OCI-LY7 (cell line): Measurements from ENCODE around the gene SLC22A6. TPM values are rescaled to one million over a fixed set of nuclear protein-coding genes. Genes with fewer than 3 reads are reported as not detected.

ENCODE experiments used
- BruUV-seq: library from RNA; stranded (reverse); fragments of 400-500 nt; replicated peaks from 2 replicates; lab custom pipeline; 2021; lab: Mats Ljungman, UMichigan
- CTCF ChIA-PET: fragments of 300-600 bp; sonication (Branson Sonifier 250); formaldehyde crosslinking; loops from one replicate; lab custom pipeline; 2022; ENCODE audit warnings: antibody characterized with exemption; ENCODE audit not compliant: unreplicated experiment; lab: Charles Lee
- POLR2A ChIA-PET: fragments of 300-600 bp; sonication (Branson Sonifier 250); formaldehyde crosslinking; loops from one replicate; lab custom pipeline; 2022; ENCODE audit warnings: antibody characterized with exemption; lab: Charles Lee
- DNase-seq: peaks from one replicate; pipeline ENCODE4 v3.0.0-alpha.2; 2015; ENCODE audit warnings: low spot score
- H2AFZ ChIP-seq: fragments of 200-600 bp; sonication (generic), shearing (Covaris generic); 2 replicates; pipeline ENCODE4 v1.6.1; 2014; ENCODE audit warnings: mild to moderate bottlenecking, antibody characterized with exemption, low read length, moderate library complexity
- H3K27ac ChIP-seq: fragments of 200-600 bp; sonication (generic); 2 replicates; pipeline ENCODE4 v1.5.1; 2014; ENCODE audit warnings: mixed run types, low read depth, mild to moderate bottlenecking, moderate library complexity, low read length, inconsistent platforms; ENCODE audit not compliant: poor library complexity, severe bottlenecking
- H3K36me3 ChIP-seq: fragments of 200-600 bp; sonication (generic); 2 replicates; pipeline ENCODE4 v1.6.1; 2014; ENCODE audit warnings: mild to moderate bottlenecking, antibody characterized with exemption, low read length, moderate library complexity, mixed read lengths; ENCODE audit not compliant: insufficient read depth
- H3K4me1 ChIP-seq: fragments of 200-600 bp; sonication (generic); 2 replicates; pipeline ENCODE4 v1.5.1; 2014; ENCODE audit warnings: mild to moderate bottlenecking, low read length; ENCODE audit not compliant: insufficient read depth, poor library complexity, severe bottlenecking
- H3K4me2 ChIP-seq: fragments of 200-600 bp; sonication (generic); 2 replicates; pipeline ENCODE4 v1.6.1; 2014; ENCODE audit warnings: mild to moderate bottlenecking, low read length
- H3K4me3 ChIP-seq: fragments of 200-600 bp; sonication (generic); 2 replicates; pipeline ENCODE4 v1.5.1; 2014; ENCODE audit warnings: mild to moderate bottlenecking, low read depth, low read length; ENCODE audit not compliant: poor library complexity, severe bottlenecking
- H3K79me2 ChIP-seq: fragments of 200-600 bp; sonication (generic); 2 replicates; pipeline ENCODE4 v1.6.1; 2016; ENCODE audit warnings: low read depth, mild to moderate bottlenecking, low read length, moderate library complexity, mixed read lengths; ENCODE audit not compliant: insufficient read depth
- H3K9me2 ChIP-seq: fragments of 200-600 bp; sonication (generic); 2 replicates; pipeline ENCODE4 v1.6.1; 2016; ENCODE audit warnings: mild to moderate bottlenecking, low read length, mixed read lengths; ENCODE audit not compliant: insufficient read depth
- H3K9me3 ChIP-seq: fragments of 200-600 bp; sonication (generic); 2 replicates; pipeline ENCODE4 v1.6.1; 2014; ENCODE audit warnings: mild to moderate bottlenecking, mixed run types, low read length, mixed read lengths
- H4K20me1 ChIP-seq: fragments of 200-600 bp; sonication (generic); 2 replicates; pipeline ENCODE4 v1.6.1; 2014; ENCODE audit warnings: mild to moderate bottlenecking, antibody characterized with exemption, low read length, moderate library complexity, mixed read lengths; ENCODE audit not compliant: insufficient read depth
- CTCF ChIP-seq: fragments of 200-600 bp; sonication (generic); conservative IDR thresholded peaks from 2 replicates; pipeline ENCODE4 v1.5.1; 2014; ENCODE audit warnings: mild to moderate bottlenecking, antibody characterized with exemption, low read length, moderate library complexity, mixed read lengths
- EZH2phosphoT487 ChIP-seq: fragments of 200-600 bp; sonication (generic); IDR thresholded peaks from 2 replicates; pipeline ENCODE4 v1.6.1; 2018; ENCODE audit warnings: low read depth, borderline replicate concordance, mild to moderate bottlenecking, mixed run types, antibody characterized with exemption, low read length, moderate library complexity, mixed read lengths
- intact Hi-C: fragments of 100-400 bp; cut with micrococcal nuclease; formaldehyde crosslinking; loops from one replicate; pipeline ENCODE4 v1.10.0; 2022; ENCODE audit not compliant: unreplicated experiment
- total RNA-seq, 2 experiments: library from RNA; depleted of rRNA in 1 of 2; stranded (reverse); fragments of >200 nt in 1 of 2; shearing (Covaris generic) in 1 of 2; gene quantifications; 2 replicates each; pipeline ENCODE4 v1.2.3, GENCODE V29; 2014 to 2022

Gene SLC22A6
- total RNA-seq, 2 experiments from 2014 or later = not detected

- no peaks in the 10 kb centered on the region for H4K20me1 ChIP-seq
- no peak overlapping the region for H3K4me3 ChIP-seq
- H3K36me3 ChIP-seq = no peaks in the 10 kb centered on the region
- ChIA-PET POLR2A (no interaction called here), CTCF (no interaction called here)
- no peak for DNase-seq
- no peak overlapping the region for H3K27ac ChIP-seq
- TF ChIP-seq CTCF = no peak
- no peak for TF ChIP-seq EZH2phosphoT487
- no peaks in the 10 kb centered on the region for H3K9me3 ChIP-seq
- BruUV-seq = no TSS peak
- H3K4me1 ChIP-seq = no peaks in the 10 kb centered on the region
- H3K79me2 ChIP-seq = no peaks in the 10 kb centered on the region
- no peak overlapping the region for H2AFZ ChIP-seq
- no peaks in the 10 kb centered on the region for H3K9me2 ChIP-seq
- H3K4me2 ChIP-seq = no peak overlapping the region
- intact Hi-C loops = no loop called here
Measured at GRCh38 chr11:62996271-62996670, 11.5 kb upstream of the SLC22A6 start.

- Histone ChIP-seq H3K36me3 (no peaks in the 10 kb centered on the region), H3K27ac (no peak overlapping the region), H2AFZ (no peak overlapping the region), H3K4me3 (no peak overlapping the region), H3K9me2 (no peaks in the 10 kb centered on the region), H3K79me2 (no peaks in the 10 kb centered on the region), H3K4me2 (no peak overlapping the region), H4K20me1 (no peaks in the 10 kb centered on the region), H3K9me3 (no peaks in the 10 kb centered on the region), H3K4me1 (no peaks in the 10 kb centered on the region)
- no TSS peak for BruUV-seq
- intact Hi-C loops = no loop called here
- POLR2A ChIA-PET = interaction anchor here (0.6 kb wide), 1 partner anchor 16 kb away, joined by 6 read pairs; no protein-coding TSS in a partner anchor
- no peak for DNase-seq
- CTCF ChIA-PET = no interaction called here
- TF ChIP-seq CTCF = no peak
- no peak for TF ChIP-seq EZH2phosphoT487
Measured at GRCh38 chr11:62994775-62995174, 10.0 kb upstream of the SLC22A6 start.

GRCh38 chr11:62988276-62988675 is 3.5 kb upstream of the SLC22A6 start:
- POLR2A ChIA-PET = no interaction called here
- TF ChIP-seq EZH2phosphoT487 (no peak), CTCF (no peak)
- no peaks in the 10 kb centered on the region for H3K36me3 ChIP-seq
- H2AFZ ChIP-seq = no peak overlapping the region
- intact Hi-C loops = no loop called here
- H3K79me2 ChIP-seq = no peaks in the 10 kb centered on the region
- H3K4me1 ChIP-seq = no peaks in the 10 kb centered on the region
- H4K20me1 ChIP-seq = no peaks in the 10 kb centered on the region
- no peaks in the 10 kb centered on the region for H3K9me3 ChIP-seq
- no peaks in the 10 kb centered on the region for H3K9me2 ChIP-seq
- CTCF ChIA-PET = no interaction called here
- H3K4me3 ChIP-seq = no peak overlapping the region
- H3K27ac ChIP-seq = no peak overlapping the region
- no peak for DNase-seq
- H3K4me2 ChIP-seq = no peak overlapping the region
- no TSS peak for BruUV-seq
